ENCODE data around the gene NR1H3.
A peak's percentile ranks its signal among the peaks of the same experiment; 100 is the strongest.

Gene NR1H3

GRCh38 chr11:47251751-47252150 is 6.0 kb upstream of the NR1H3 start:
- Histone ChIP-seq H3K36me3 (ENCODE audit: control insufficient read depth, insufficient read depth, low read length) (no peaks in the 10 kb centered on the region), H3K27me3 (ENCODE audit: insufficient read depth, low read length, poor library complexity) (no peaks in the 10 kb centered on the region), H3K27ac (ENCODE audit: low read depth, low read length) (no peak overlapping the region), H2BK15ac (replicated peaks; ENCODE audit: low read depth) (no peak overlapping the region), H3K9ac (ENCODE audit: low read length) (no peak overlapping the region), H3K4me3 (ENCODE audit: low read length) (no peak overlapping the region), H2AK5ac (ENCODE audit: low read length) (no peak overlapping the region), H3K79me2 (ENCODE audit: control insufficient read depth, insufficient read depth, low read length) (peaks cover 4% of the 10 kb centered on the region), H3K4ac (ENCODE audit: low read depth, low read length) (no peak overlapping the region), H3K4me2 (ENCODE audit: low read length) (no peak overlapping the region), H3K23ac (ENCODE audit: low read length) (no peak overlapping the region), H3K56ac (ENCODE audit: low read length) (no peak overlapping the region), H2BK120ac (ENCODE audit: low read depth, low read length) (no peak overlapping the region), H2BK5ac (ENCODE audit: low read length) (no peak overlapping the region), H3K79me1 (ENCODE audit: low read length) (peaks cover 11% of the 10 kb centered on the region), H4K8ac (ENCODE audit: low read depth, low read length) (no peak overlapping the region), H4K5ac (ENCODE audit: low read length) (no peak overlapping the region), H3K4me1 (ENCODE audit: control insufficient read depth, low read depth, low read length) (peaks cover 5% of the 10 kb centered on the region), H3K18ac (ENCODE audit: low read length) (no peak overlapping the region)
- no peak for DNase-seq
- WGBS (ENCODE audit: extremely low coverage, insufficient coverage, low lambda C conversion rate): no CpG with 5 or more reads among the region's 3 CpGs

GRCh38 chr11:47253660-47254059 is 4.1 kb upstream of the NR1H3 start:
- Histone ChIP-seq H3K27ac (ENCODE audit: low read depth, low read length) (no peak overlapping the region), H3K36me3 (ENCODE audit: control insufficient read depth, insufficient read depth, low read length) (no peaks in the 10 kb centered on the region), H3K4me3 (ENCODE audit: low read length) (no peak overlapping the region), H3K4me1 (ENCODE audit: control insufficient read depth, low read depth, low read length) (peaks cover 7% of the 10 kb centered on the region), H3K9ac (ENCODE audit: low read length) (no peak overlapping the region), H2BK5ac (ENCODE audit: low read length) (no peak overlapping the region), H3K4ac (ENCODE audit: low read depth, low read length) (no peak overlapping the region), H3K79me2 (ENCODE audit: control insufficient read depth, insufficient read depth, low read length) (peaks cover 4% of the 10 kb centered on the region), H2AK5ac (ENCODE audit: low read length) (no peak overlapping the region), H2BK120ac (ENCODE audit: low read depth, low read length) (no peak overlapping the region), H2BK15ac (replicated peaks; ENCODE audit: low read depth) (no peak overlapping the region), H4K8ac (ENCODE audit: low read depth, low read length) (no peak overlapping the region), H3K56ac (ENCODE audit: low read length) (no peak overlapping the region), H3K18ac (ENCODE audit: low read length) (no peak overlapping the region), H3K4me2 (ENCODE audit: low read length) (no peak overlapping the region), H3K27me3 (ENCODE audit: insufficient read depth, low read length, poor library complexity) (no peaks in the 10 kb centered on the region), H3K79me1 (ENCODE audit: low read length) (peaks cover 7% of the 10 kb centered on the region), H3K23ac (ENCODE audit: low read length) (no peak overlapping the region), H4K5ac (ENCODE audit: low read length) (no peak overlapping the region)
- no CpG with 5 or more reads among the region's 2 CpGs for WGBS (ENCODE audit: extremely low coverage, insufficient coverage, low lambda C conversion rate)
- no peak for DNase-seq

- Histone ChIP-seq H3K79me2 (ENCODE audit: control insufficient read depth, insufficient read depth, low read length) (peaks cover 3% of the 10 kb centered on the region), H3K56ac (ENCODE audit: low read length) (no peak overlapping the region), H2BK15ac (replicated peaks; ENCODE audit: low read depth) (no peak overlapping the region), H3K36me3 (ENCODE audit: control insufficient read depth, insufficient read depth, low read length) (no peaks in the 10 kb centered on the region), H3K4me3 (ENCODE audit: low read length) (no peak overlapping the region), H3K27me3 (ENCODE audit: insufficient read depth, low read length, poor library complexity) (no peaks in the 10 kb centered on the region), H3K4ac (ENCODE audit: low read depth, low read length) (no peak overlapping the region), H3K4me1 (ENCODE audit: control insufficient read depth, low read depth, low read length) (peaks cover 6% of the 10 kb centered on the region), H3K9ac (ENCODE audit: low read length) (no peak overlapping the region), H3K27ac (ENCODE audit: low read depth, low read length) (no peak overlapping the region), H2AK5ac (ENCODE audit: low read length) (no peak overlapping the region), H2BK5ac (ENCODE audit: low read length) (no peak overlapping the region), H3K18ac (ENCODE audit: low read length) (no peak overlapping the region), H3K4me2 (ENCODE audit: low read length) (no peak overlapping the region), H3K79me1 (ENCODE audit: low read length) (peaks cover 4% of the 10 kb centered on the region), H4K5ac (ENCODE audit: low read length) (no peak overlapping the region), H3K23ac (ENCODE audit: low read length) (no peak overlapping the region), H2BK120ac (ENCODE audit: low read depth, low read length) (no peak overlapping the region), H4K8ac (ENCODE audit: low read depth, low read length) (no peak overlapping the region)
- DNase-seq: no peak
- WGBS (ENCODE audit: extremely low coverage, insufficient coverage, low lambda C conversion rate): no CpG with 5 or more reads among the region's 3 CpGs
Measured at GRCh38 chr11:47254386-47254785, 3.4 kb upstream of the NR1H3 start.

- no peak overlapping the region for H3K9ac ChIP-seq (ENCODE audit: low read length)
- H3K23ac ChIP-seq (ENCODE audit: low read length): no peak overlapping the region
- no peak overlapping the region for H3K4ac ChIP-seq (ENCODE audit: low read depth, low read length)
- H2BK5ac ChIP-seq (ENCODE audit: low read length): no peak overlapping the region
- no peak overlapping the region for H2AK5ac ChIP-seq (ENCODE audit: low read length)
- H3K79me2 ChIP-seq (ENCODE audit: control insufficient read depth, insufficient read depth, low read length): no peaks in the 10 kb centered on the region
- H3K4me1 ChIP-seq (ENCODE audit: control insufficient read depth, low read depth, low read length): peaks cover 5% of the 10 kb centered on the region
- H3K36me3 ChIP-seq (ENCODE audit: control insufficient read depth, insufficient read depth, low read length): no peaks in the 10 kb centered on the region
- no peak overlapping the region for H3K4me3 ChIP-seq (ENCODE audit: low read length)
- no peak for DNase-seq
- no peak overlapping the region for H3K4me2 ChIP-seq (ENCODE audit: low read length)
- H3K27ac ChIP-seq (ENCODE audit: low read depth, low read length): no peak overlapping the region
- no peak overlapping the region for H4K5ac ChIP-seq (ENCODE audit: low read length)
- no peak overlapping the region for H2BK120ac ChIP-seq (ENCODE audit: low read depth, low read length)
- no peak overlapping the region for H2BK15ac ChIP-seq (replicated peaks; ENCODE audit: low read depth)
- H4K8ac ChIP-seq (ENCODE audit: low read depth, low read length): no peak overlapping the region
- H3K27me3 ChIP-seq (ENCODE audit: insufficient read depth, low read length, poor library complexity): no peaks in the 10 kb centered on the region
- WGBS (ENCODE audit: extremely low coverage, insufficient coverage, low lambda C conversion rate): no CpG with 5 or more reads among the region's 6 CpGs
- H3K18ac ChIP-seq (ENCODE audit: low read length): no peak overlapping the region
- H3K56ac ChIP-seq (ENCODE audit: low read length): no peak overlapping the region
- peaks cover 1% of the 10 kb centered on the region for H3K79me1 ChIP-seq (ENCODE audit: low read length)
Measured at GRCh38 chr11:47256374-47256773, 1.4 kb upstream of the NR1H3 start.

- Histone ChIP-seq H3K27me3 (ENCODE audit: insufficient read depth, low read length, poor library complexity) (no peaks in the 10 kb centered on the region), H3K4me2 (ENCODE audit: low read length) (peak overlapping the region; percentile 55), H3K27ac (ENCODE audit: low read depth, low read length) (peak overlapping the region; percentile 58), H2BK5ac (ENCODE audit: low read length) (peak overlapping the region; percentile 54), H3K18ac (ENCODE audit: low read length) (peak overlapping the region; percentile 9), H2AK5ac (ENCODE audit: low read length) (no peak overlapping the region), H3K56ac (ENCODE audit: low read length) (peak overlapping the region; percentile 88), H3K79me1 (ENCODE audit: low read length) (peaks cover 1% of the 10 kb centered on the region), H2BK15ac (replicated peaks; ENCODE audit: low read depth) (no peak overlapping the region), H3K4me1 (ENCODE audit: control insufficient read depth, low read depth, low read length) (peaks cover 5% of the 10 kb centered on the region), H3K23ac (ENCODE audit: low read length) (no peak overlapping the region), H3K9ac (ENCODE audit: low read length) (peak overlapping the region; percentile 73), H4K5ac (ENCODE audit: low read length) (no peak overlapping the region), H4K8ac (ENCODE audit: low read depth, low read length) (peak overlapping the region; percentile 16), H2BK120ac (ENCODE audit: low read depth, low read length) (no peak overlapping the region), H3K79me2 (ENCODE audit: control insufficient read depth, insufficient read depth, low read length) (no peaks in the 10 kb centered on the region), H3K4me3 (ENCODE audit: low read length) (no peak overlapping the region), H3K36me3 (ENCODE audit: control insufficient read depth, insufficient read depth, low read length) (no peaks in the 10 kb centered on the region), H3K4ac (ENCODE audit: low read depth, low read length) (no peak overlapping the region)
- no peak for DNase-seq
- WGBS (ENCODE audit: extremely low coverage, insufficient coverage, low lambda C conversion rate): no CpG with 5 or more reads among the region's 2 CpGs
Measured at GRCh38 chr11:47257177-47257516, 649 bp upstream of the NR1H3 start.

GRCh38 chr11:47258317-47258902 is 614 bp downstream of the NR1H3 start:
- Histone ChIP-seq H3K4me1 (ENCODE audit: control insufficient read depth, low read depth, low read length) (peaks cover 5% of the 10 kb centered on the region), H3K4me2 (ENCODE audit: low read length) (peak overlapping the region; percentile 21), H2BK5ac (ENCODE audit: low read length) (no peak overlapping the region), H3K56ac (ENCODE audit: low read length) (peak overlapping the region; percentile 88), H3K79me1 (ENCODE audit: low read length) (peaks cover 1% of the 10 kb centered on the region), H3K27ac (ENCODE audit: low read depth, low read length) (peak overlapping the region; percentile 32), H2BK120ac (ENCODE audit: low read depth, low read length) (no peak overlapping the region), H2BK15ac (replicated peaks; ENCODE audit: low read depth) (no peak overlapping the region), H3K4me3 (ENCODE audit: low read length) (no peak overlapping the region), H3K9ac (ENCODE audit: low read length) (peak overlapping the region; percentile 66), H3K18ac (ENCODE audit: low read length) (peak overlapping the region; percentile 33), H3K36me3 (ENCODE audit: control insufficient read depth, insufficient read depth, low read length) (no peaks in the 10 kb centered on the region), H4K8ac (ENCODE audit: low read depth, low read length) (no peak overlapping the region), H3K27me3 (ENCODE audit: insufficient read depth, low read length, poor library complexity) (no peaks in the 10 kb centered on the region), H2AK5ac (ENCODE audit: low read length) (no peak overlapping the region), H3K23ac (ENCODE audit: low read length) (no peak overlapping the region), H3K79me2 (ENCODE audit: control insufficient read depth, insufficient read depth, low read length) (no peaks in the 10 kb centered on the region), H4K5ac (ENCODE audit: low read length) (no peak overlapping the region), H3K4ac (ENCODE audit: low read depth, low read length) (peak overlapping the region; percentile 39)
- no CpG with 5 or more reads among the region's 11 CpGs for WGBS (ENCODE audit: extremely low coverage, insufficient coverage, low lambda C conversion rate)
- no peak for DNase-seq

Data from mesendoderm (in vitro differentiated cells).